ENCODE measurements around the gene SVIL.
"Not testable (repeated sequence)": the region's sequence is repeated elsewhere in the genome, so short reads cannot be mapped to it uniquely, and the experiment has no call there.

SVIL gene

GRCh38 chr10:29619241-29619669 is 15.5 kb downstream of the SVIL start:
- DNase-seq: peak; percentile 23

DNA sequence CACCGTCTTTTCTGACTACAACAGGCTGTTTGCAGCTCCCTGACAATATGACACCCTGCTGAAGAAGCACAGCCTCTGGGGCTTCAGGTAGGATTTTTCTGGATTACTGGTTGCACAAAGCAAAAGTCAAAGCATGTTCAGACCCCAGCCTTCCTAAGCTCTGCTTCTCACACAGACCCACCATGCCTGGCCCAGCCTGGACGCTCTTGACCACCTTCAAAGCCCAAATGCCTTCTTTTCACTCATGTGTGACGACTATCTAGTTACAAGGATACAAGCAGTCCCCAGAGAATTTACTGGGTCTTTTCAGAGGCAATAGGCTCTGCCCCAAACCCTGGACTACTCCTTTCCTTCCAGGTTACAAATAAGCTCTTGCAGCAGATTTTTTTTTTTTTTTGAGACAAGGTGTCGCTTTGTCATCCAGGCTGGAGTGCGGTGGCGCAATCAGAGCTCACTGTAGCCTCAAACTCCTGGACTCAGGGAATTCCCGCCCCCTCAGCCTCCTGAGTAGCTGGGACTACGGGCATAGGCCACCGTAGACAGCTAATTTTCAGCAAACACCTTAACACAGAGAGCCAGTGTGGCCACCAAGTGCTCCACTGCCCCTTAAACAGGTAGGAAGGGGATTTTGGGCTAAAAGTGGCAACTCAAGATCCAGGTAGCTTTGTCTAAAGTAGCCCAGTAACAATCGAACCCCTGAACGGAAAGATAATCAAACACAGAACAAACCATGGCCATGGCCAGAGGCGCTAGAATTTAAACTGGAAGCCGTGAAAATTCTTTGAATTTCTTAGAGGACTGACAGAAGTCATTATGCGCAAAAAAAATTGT is 16.2 kb downstream of the SVIL start:
- DNase-seq: no peak

GRCh38 chr10:29617880-29618340 is 16.9 kb downstream of the SVIL start:
- DNase-seq: no peak

- no peak for DNase-seq
These were observed 18.2 kb downstream of the SVIL start for GRCh38 chr10:29616542-29616941.

GRCh38 chr10:29615195-29615594 is 19.6 kb downstream of the SVIL start:
- peak; percentile 8 for DNase-seq

- not testable (repeated sequence) for DNase-seq
These were observed 20.5 kb downstream of the SVIL start for GRCh38 chr10:29614289-29614688.

DNA sequence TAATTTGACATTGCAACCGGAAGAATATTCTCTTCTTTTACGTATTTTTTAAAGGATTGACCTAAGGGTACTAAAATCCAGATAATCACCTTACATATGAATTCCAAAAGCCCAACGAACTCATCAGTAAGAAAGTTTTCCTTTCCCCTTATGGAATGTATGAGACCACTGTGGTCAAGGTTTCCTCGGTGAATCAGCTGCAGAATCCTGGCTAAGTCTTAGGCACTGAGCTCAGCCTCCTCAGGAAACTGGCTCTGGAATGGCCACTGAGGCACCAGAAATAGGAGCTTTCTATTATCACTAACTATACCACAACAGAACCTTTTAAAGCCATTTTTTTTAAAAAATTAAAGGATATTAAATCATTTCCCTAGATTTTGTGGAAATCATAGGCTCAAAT is 21.0 kb downstream of the SVIL start:
- no peak for DNase-seq

DNA sequence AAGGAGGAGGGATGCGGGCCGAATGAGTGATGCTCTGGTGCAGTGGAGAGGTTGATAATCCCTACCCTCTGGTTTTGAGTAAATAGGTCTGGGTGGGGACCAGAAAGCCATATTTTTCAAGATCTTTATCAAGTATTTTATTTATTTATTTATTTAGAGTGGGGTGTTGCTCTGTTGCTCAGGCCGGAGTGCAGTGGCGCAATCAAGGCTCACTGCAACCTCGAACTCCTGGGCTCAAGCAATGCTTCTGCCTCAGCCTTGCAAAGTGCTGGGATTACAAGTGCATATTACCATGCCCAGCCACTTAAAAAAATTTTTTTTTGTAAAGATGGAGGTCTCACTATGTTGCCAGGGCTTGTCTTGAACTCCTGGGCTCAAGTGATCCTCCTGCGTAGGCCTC is 21.6 kb downstream of the SVIL start:
- DNase-seq: no peak

- peak; percentile 45 for DNase-seq
These were observed 22.1 kb downstream of the SVIL start for GRCh38 chr10:29612657-29613056.

- DNase-seq: no peak
These were observed 22.9 kb downstream of the SVIL start for GRCh38 chr10:29611781-29612381.

GRCh38 chr10:29610876-29611647 is 23.7 kb downstream of the SVIL start:
- no peak for DNase-seq

GRCh38 chr10:29610331-29610730 is 24.4 kb downstream of the SVIL start:
- DNase-seq: not testable (repeated sequence)

DNA sequence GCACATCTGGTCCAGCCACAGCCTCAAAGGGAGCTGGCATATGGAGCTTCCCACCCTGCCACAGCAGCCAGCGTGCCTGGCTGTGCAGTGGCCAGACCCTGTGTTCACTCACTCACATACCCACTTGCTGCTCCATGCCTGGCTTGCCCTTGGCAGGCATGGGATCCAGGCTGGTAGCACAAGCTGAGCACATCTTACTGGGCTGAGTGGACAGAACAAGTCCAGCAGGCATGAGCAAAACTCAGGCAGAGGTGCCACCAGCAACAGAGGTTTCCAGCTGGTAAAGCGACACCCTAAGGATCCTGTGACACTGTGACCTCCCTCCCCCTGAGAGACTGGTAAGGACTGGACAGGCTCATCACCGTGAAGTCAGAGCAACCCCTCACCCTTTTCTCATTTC is 25.1 kb downstream of the SVIL start:
- DNase-seq: no peak

GRCh38 chr10:29608476-29609301 is 26.1 kb downstream of the SVIL start:
- no peak for DNase-seq

DNA sequence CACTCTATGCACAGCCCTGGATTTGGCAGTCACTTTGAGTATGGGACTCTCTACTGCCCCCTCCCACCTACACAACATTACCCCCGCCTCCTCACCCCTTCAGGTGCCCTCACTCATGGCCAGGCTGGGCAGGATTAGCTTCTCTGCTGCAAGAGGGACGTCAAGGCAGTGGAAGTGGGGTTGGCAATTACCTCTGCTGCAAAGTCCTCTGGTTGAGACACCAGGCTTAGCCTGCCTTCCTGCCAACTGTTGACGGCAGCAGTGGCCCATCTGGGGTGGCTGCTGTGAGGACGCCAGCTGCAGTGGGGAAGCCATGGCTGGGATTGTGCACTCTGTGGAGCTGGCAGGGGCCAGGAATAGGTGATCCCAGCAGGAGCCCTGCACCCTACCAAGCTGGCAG is 26.7 kb downstream of the SVIL start:
- no peak for DNase-seq

DNA sequence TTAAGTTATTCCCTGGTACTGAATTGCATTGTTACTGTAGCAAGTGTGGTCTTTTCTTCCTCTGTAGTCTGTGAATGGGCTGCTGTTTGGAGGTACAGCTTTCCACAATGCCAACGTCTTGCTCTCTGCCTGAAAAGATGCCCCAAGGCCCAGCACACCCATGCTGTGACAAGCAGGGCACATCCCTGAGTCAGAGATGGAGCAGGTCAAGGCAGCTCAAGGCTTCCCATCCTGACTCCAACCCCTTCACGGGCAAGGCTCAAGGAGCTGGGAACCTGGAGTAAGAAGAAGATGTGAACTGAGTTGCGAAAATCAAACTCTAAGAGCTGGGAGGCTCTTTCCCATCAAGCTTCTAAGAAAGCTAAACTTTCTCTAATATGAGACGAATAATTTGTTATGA is 27.2 kb downstream of the SVIL start:
- no peak for DNase-seq

GRCh38 chr10:29606693-29607092 is 28.1 kb downstream of the SVIL start:
- not testable (repeated sequence) for DNase-seq

- DNase-seq: no peak
These were observed 30.4 kb downstream of the SVIL start for GRCh38 chr10:29604291-29604825.

GRCh38 chr10:29603223-29603896 is 31.4 kb downstream of the SVIL start:
- DNase-seq: no peak

DNA sequence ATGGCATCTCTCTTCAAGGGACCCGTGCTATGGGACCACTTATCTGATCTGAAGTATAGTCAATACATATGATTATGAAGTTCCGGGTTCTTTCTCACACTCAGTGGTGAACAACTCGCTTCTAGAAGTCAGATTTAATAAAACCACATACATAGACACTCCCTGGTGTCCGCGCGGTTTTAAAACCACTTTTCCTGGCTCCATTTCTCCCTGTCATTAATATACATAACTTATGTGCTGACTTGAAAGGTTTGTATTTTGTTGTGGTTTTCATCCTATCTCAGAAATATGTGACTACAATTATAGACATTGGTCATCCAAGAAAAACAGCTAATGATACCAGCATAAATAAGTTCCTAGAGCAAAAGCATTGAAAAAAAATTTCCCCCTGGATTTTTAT is 34.0 kb downstream of the SVIL start:
- no peak for DNase-seq

DNA sequence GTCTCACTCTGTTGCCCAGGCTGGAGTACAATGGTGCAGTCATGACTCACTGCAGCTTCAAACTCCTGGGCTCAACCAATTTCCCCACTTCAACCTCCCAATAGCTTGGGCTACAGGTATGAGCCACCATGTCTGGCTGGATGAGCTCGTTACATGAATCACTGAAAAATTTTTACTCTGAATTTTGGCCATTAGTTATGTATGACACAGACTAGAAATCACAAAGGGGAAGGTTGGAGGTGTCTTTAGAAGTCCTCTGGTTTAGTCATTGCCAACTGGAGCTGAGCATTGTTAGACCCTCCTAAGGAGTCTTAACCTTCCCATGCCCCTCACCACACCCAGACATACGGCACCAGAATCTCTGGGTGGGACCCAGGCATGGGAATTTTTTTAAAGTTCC is 34.7 kb downstream of the SVIL start:
- DNase-seq: no peak

DNA sequence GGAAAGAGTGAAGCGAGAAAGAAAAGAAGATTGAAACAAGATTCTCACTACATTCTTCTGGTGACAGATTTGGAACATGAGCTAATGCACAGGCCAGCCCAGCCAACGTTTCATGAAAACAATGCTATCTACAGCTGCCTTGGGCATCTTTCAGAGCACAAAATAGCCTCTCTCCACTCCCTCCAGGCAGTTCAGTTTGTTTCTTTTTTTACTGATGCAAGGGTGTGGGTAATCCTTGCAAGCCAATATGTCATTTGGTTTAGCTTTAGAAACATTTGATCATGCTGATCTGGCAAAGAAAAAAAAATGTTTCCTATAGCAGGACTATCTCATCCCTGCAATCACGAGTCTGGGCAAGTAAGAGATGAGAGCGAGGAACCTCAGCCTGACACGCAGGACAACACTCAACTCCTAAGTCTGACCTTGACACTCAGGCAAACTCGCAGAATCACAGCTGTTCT is 35.9 kb downstream of the SVIL start:
- DNase-seq: no peak
